C1 segment of cervical spinal cord (tissue), 14 donors: ENCODE results near the gene PDZD4.

Experiments
- DNase-seq, 14 donors: peaks; one replicate each; lab custom pipeline; 2025; lab: John Stamatoyannopoulos, UW

Gene PDZD4

GRCh38 chrX:153867671-153868070, 37.3 kb upstream of the PDZD4 start:
- DNase-seq: no peak

- DNase-seq: no peak
Observed at GRCh38 chrX:153867139-153867538, 36.8 kb upstream of the PDZD4 start.

GRCh38 chrX:153866302-153867019, 36.1 kb upstream of the PDZD4 start:
- DNase-seq: peak in 1 of 14 donors; percentile 33

- no peak for DNase-seq
Observed at GRCh38 chrX:153865685-153866084, 35.3 kb upstream of the PDZD4 start.

- DNase-seq: no peak
Observed at GRCh38 chrX:153865321-153865580, 34.9 kb upstream of the PDZD4 start.

GRCh38 chrX:153864561-153865320, 34.4 kb upstream of the PDZD4 start:
- DNase-seq: no peak

- no peak for DNase-seq
Observed at GRCh38 chrX:153864101-153864500, 33.8 kb upstream of the PDZD4 start.

GRCh38 chrX:153863251-153863991, 33.1 kb upstream of the PDZD4 start:
- DNase-seq: no peak

- DNase-seq: peak in 1 of 14 donors; percentile 83
Observed at GRCh38 chrX:153862369-153863250, 32.3 kb upstream of the PDZD4 start.

GRCh38 chrX:153861733-153862310, 31.5 kb upstream of the PDZD4 start:
- DNase-seq: peak in 1 of 14 donors; percentile 84

GRCh38 chrX:153861151-153861550, 30.8 kb upstream of the PDZD4 start:
- no peak for DNase-seq

- no peak for DNase-seq
Observed at GRCh38 chrX:153857348-153857903, 27.1 kb upstream of the PDZD4 start.

GRCh38 chrX:153854702-153855101, 24.4 kb upstream of the PDZD4 start:
- no peak for DNase-seq

GRCh38 chrX:153853902-153854267, 23.5 kb upstream of the PDZD4 start:
- no peak for DNase-seq

- no peak for DNase-seq
Observed at GRCh38 chrX:153853180-153853901, 23.0 kb upstream of the PDZD4 start.

- DNase-seq: no peak
Observed at GRCh38 chrX:153851981-153852380, 21.6 kb upstream of the PDZD4 start.

GRCh38 chrX:153848325-153848724, 18.0 kb upstream of the PDZD4 start:
- no peak for DNase-seq

GRCh38 chrX:153845842-153846241, 15.5 kb upstream of the PDZD4 start:
- no peak for DNase-seq

GRCh38 chrX:153845195-153845594, 14.9 kb upstream of the PDZD4 start:
- no peak for DNase-seq

GRCh38 chrX:153844509-153845082, 14.3 kb upstream of the PDZD4 start:
- DNase-seq: no peak
